ENCODE data around the gene RTCA. TPM values are rescaled to one million over a fixed set of nuclear protein-coding genes. Genes with fewer than 3 reads are reported as not detected.
"Not testable (repeated sequence)": the region's sequence is repeated elsewhere in the genome, so short reads cannot be mapped to it uniquely, and the experiment has no call there.

Gene RTCA
- total and polyA plus RNA-seq, 4 donors, result 28.8 to 46.4 (median 45.0) TPM

DNA sequence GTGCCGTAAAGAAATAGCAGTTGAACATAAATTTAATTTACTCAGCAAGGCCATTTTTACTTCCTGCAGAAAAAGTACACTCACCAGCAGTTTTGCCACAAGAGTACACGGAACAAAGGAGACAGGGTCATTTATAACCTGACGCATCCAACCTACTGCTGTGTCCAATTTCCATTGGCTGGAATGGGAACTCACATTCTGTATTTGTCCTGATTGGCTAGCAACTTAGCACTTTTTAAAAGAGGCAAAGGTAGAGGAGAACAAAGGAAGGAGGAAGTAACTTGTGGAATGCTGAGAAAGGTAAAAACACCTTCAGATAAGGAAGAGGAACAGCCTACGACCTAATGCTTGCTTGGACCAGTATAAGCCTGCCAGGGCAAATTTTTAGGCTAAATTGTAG, 32.5 kb upstream of the RTCA start:
- H3K27ac ChIP-seq (ENCODE audit: low read depth, low read length); DNase-seq (ENCODE audit: low read depth in 4 of 6, low spot score in 6 of 6); H3K9me3 ChIP-seq (ENCODE audit: control insufficient read depth, insufficient read depth, low read length); H3K4me3 ChIP-seq (ENCODE audit: low read depth, low read length); H3K27me3 ChIP-seq (ENCODE audit: control insufficient read depth, insufficient read depth, low read length); H3K4me1 ChIP-seq (ENCODE audit: control insufficient read depth, insufficient read depth, low read length): not testable (repeated sequence)
- 50% methylated on average over 1 of the region's 4 CpGs for WGBS (ENCODE audit: insufficient coverage)
- H3K36me3 ChIP-seq (ENCODE audit: control insufficient read depth, insufficient read depth, low read length), result peaks cover 15% of the 10 kb centered on the region

DNA sequence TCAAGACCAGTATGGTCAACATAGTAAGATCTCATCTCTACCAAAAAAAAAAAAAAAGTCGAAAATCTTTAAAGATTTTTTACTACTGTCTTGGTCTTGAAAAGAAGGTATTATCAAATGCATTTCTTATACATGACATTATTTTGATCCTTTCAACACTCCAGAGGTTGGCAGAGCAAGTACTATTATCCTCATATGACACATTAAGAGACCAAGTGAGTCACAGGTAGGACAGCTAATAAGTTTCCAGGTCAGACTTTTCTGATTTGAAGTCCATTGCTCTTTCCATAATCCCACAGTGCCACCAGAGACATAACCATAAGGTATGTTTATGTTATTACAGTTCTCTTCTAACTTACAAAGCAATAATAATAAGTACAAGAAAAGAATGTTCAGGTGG, 31.6 kb upstream of the RTCA start:
- Histone ChIP-seq H3K36me3 (ENCODE audit: control insufficient read depth, insufficient read depth, low read length) (peaks cover 10% of the 10 kb centered on the region), H3K9me3 (ENCODE audit: control insufficient read depth, insufficient read depth, low read length) (no peaks in the 10 kb centered on the region)
- no CpG with 5 or more reads among the region's 1 CpG for WGBS (ENCODE audit: insufficient coverage)

DNA sequence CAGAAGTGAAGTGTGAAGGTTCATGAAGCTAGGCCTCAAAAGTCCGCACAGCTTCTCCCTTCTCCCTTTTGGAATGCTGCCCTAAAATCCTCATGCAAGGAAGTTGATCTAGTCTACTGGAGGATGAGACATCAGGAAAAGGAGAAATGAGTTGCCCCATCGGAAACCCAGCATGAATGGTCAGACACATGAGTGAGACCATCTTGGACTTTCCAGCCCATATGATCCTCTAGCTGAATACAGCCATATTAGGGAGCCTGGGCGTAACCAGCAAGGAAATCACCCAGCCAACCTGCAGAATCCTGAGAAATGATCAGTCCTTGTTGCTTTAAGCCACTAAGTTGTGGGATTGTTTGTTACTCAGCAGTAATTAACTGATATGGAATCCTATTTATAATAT, 28.9 kb upstream of the RTCA start:
- Histone ChIP-seq H3K9me3 (ENCODE audit: control insufficient read depth, insufficient read depth, low read length) (no peaks in the 10 kb centered on the region), H3K4me3 (ENCODE audit: low read depth, low read length) (no peak overlapping the region), H3K27me3 (ENCODE audit: control insufficient read depth, insufficient read depth, low read length) (no peaks in the 10 kb centered on the region), H3K4me1 (ENCODE audit: control insufficient read depth, insufficient read depth, low read length) (no peaks in the 10 kb centered on the region), H3K36me3 (ENCODE audit: control insufficient read depth, insufficient read depth, low read length) (peaks cover 14% of the 10 kb centered on the region), H3K27ac (ENCODE audit: low read depth, low read length) (no peak overlapping the region)
- no CpG with 5 or more reads among the region's 3 CpGs for WGBS (ENCODE audit: insufficient coverage)
- no peak for DNase-seq (ENCODE audit: low read depth in 4 of 6, low spot score in 6 of 6)

More for the DNA sequence above, 31.6 kb upstream of the RTCA start:
- no peak overlapping the region for H3K27ac ChIP-seq (ENCODE audit: low read depth, low read length)
- no peak for DNase-seq (ENCODE audit: low read depth in 4 of 6, low spot score in 6 of 6)
- no peaks in the 10 kb centered on the region for H3K27me3 ChIP-seq (ENCODE audit: control insufficient read depth, insufficient read depth, low read length)
- H3K4me1 ChIP-seq (ENCODE audit: control insufficient read depth, insufficient read depth, low read length), result no peaks in the 10 kb centered on the region
- H3K4me3 ChIP-seq (ENCODE audit: low read depth, low read length), result no peak overlapping the region

DNA sequence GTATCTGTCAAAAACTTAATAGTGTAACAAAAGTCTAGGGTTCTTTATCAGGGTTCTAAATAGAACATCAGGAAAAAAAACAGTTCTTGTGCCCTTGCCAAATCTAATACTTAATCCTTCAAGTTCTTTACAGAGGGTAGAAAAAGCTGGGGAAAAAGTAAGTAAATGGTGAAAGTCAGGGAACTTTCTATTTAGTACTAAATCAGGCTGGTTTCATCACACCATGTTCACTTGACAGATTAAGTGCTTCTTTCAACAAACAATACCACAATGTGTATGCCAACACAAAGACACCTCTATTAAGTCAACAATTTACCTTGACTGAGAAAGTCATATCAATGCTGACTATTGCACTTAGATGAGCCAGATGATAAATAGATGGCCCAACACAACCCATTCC, 26.1 kb upstream of the RTCA start:
- Histone ChIP-seq H3K4me1 (ENCODE audit: control insufficient read depth, insufficient read depth, low read length) (no peaks in the 10 kb centered on the region), H3K27ac (ENCODE audit: low read depth, low read length) (no peak overlapping the region)
- DNase-seq (ENCODE audit: low read depth in 4 of 6, low spot score in 6 of 6), result peak in 1 of 6 donors; percentile 3

DNA sequence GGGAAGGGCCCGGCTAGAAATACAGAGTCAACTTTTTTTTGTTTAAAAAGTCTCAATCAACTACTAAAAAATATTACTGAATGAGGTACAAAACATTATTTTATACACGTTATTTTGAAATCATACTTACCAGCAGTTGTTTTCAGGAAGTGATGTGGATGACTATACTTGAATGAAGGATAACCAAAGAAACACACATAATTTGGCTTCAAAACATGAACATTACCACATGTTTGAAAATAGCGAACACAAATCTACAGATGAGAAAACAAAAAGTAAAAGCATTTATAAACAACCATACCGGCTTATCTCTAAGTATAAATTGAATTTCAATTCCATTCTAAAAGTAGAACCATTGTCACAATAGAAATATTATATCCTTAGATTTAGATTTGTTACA, 25.4 kb upstream of the RTCA start:
- Histone ChIP-seq H3K27me3 (ENCODE audit: control insufficient read depth, insufficient read depth, low read length) (no peaks in the 10 kb centered on the region), H3K36me3 (ENCODE audit: control insufficient read depth, insufficient read depth, low read length) (peaks cover 12% of the 10 kb centered on the region), H3K9me3 (ENCODE audit: control insufficient read depth, insufficient read depth, low read length) (no peaks in the 10 kb centered on the region), H3K4me1 (ENCODE audit: control insufficient read depth, insufficient read depth, low read length) (no peaks in the 10 kb centered on the region), H3K27ac (ENCODE audit: low read depth, low read length) (no peak overlapping the region), H3K4me3 (ENCODE audit: low read depth, low read length) (no peak overlapping the region)
- no CpG with 5 or more reads among the region's 4 CpGs for WGBS (ENCODE audit: insufficient coverage)
- DNase-seq (ENCODE audit: low read depth in 4 of 6, low spot score in 6 of 6), result no peak

More for the DNA sequence above, 26.1 kb upstream of the RTCA start:
- H3K4me3 ChIP-seq (ENCODE audit: low read depth, low read length), result no peak overlapping the region
- H3K9me3 ChIP-seq (ENCODE audit: control insufficient read depth, insufficient read depth, low read length), result no peaks in the 10 kb centered on the region
- H3K27me3 ChIP-seq (ENCODE audit: control insufficient read depth, insufficient read depth, low read length), result no peaks in the 10 kb centered on the region
- peaks cover 12% of the 10 kb centered on the region for H3K36me3 ChIP-seq (ENCODE audit: control insufficient read depth, insufficient read depth, low read length)

DNA sequence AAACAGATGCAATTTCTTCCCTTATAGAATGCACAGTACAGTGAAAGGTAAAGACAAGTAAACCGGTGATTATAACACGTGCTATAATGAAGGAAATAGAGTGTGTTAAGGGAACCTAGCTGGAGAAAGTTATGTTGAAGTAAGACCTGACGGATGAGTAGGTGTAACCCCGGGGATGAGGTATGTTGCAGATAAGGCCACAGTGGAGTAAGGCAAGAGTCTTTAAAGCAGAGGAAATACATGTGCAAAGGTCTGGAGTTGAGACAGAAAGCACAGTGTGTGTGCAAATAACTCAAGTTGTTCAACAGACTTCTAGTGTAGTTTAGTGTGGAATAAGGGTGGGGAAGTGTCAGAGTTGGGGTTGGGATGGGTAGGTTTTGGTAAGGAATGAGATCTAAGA, 19.3 kb upstream of the RTCA start:
- no peaks in the 10 kb centered on the region for H3K9me3 ChIP-seq (ENCODE audit: control insufficient read depth, insufficient read depth, low read length)
- DNase-seq (ENCODE audit: low read depth in 4 of 6, low spot score in 6 of 6), result no peak
- H3K4me3 ChIP-seq (ENCODE audit: low read depth, low read length), result no peak overlapping the region
- no peak overlapping the region for H3K27ac ChIP-seq (ENCODE audit: low read depth, low read length)
- WGBS (ENCODE audit: insufficient coverage), result 95% methylated on average over 4 of the region's 4 CpGs
- peaks cover 3% of the 10 kb centered on the region for H3K4me1 ChIP-seq (ENCODE audit: control insufficient read depth, insufficient read depth, low read length)
- peaks cover under 1% of the 10 kb centered on the region for H3K36me3 ChIP-seq (ENCODE audit: control insufficient read depth, insufficient read depth, low read length)
- no peaks in the 10 kb centered on the region for H3K27me3 ChIP-seq (ENCODE audit: control insufficient read depth, insufficient read depth, low read length)

DNA sequence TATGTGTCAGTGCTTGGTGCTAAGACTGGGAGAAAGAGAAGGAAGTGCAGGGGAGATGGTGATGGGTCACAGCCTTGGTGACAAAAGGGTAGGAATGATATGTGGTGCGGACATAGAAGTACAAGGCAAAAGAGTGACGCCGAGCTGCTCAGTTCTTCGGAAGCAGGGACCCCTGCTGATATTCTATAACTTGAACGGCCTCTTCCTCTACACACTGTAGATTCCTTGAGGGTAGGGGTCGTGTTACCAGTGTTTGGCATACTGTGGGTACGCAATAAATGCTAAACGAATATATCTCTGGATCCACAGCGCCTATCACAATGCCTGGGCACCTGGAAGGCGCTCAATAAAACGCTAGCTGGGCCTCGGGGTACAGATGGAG, 16.9 kb upstream of the RTCA start:
- DNase-seq (ENCODE audit: low read depth in 4 of 6, low spot score in 6 of 6), result no peak
- Histone ChIP-seq H3K4me3 (ENCODE audit: low read depth, low read length) (peak overlapping the region; percentile 74), H3K36me3 (ENCODE audit: control insufficient read depth, insufficient read depth, low read length) (no peaks in the 10 kb centered on the region), H3K9me3 (ENCODE audit: control insufficient read depth, insufficient read depth, low read length) (no peaks in the 10 kb centered on the region), H3K4me1 (ENCODE audit: control insufficient read depth, insufficient read depth, low read length) (peaks cover 3% of the 10 kb centered on the region), H3K27me3 (ENCODE audit: control insufficient read depth, insufficient read depth, low read length) (no peaks in the 10 kb centered on the region), H3K27ac (ENCODE audit: low read depth, low read length) (peak overlapping the region; percentile 77)
- 0% methylated on average over 8 of the region's 12 CpGs for WGBS (ENCODE audit: insufficient coverage)

DNA sequence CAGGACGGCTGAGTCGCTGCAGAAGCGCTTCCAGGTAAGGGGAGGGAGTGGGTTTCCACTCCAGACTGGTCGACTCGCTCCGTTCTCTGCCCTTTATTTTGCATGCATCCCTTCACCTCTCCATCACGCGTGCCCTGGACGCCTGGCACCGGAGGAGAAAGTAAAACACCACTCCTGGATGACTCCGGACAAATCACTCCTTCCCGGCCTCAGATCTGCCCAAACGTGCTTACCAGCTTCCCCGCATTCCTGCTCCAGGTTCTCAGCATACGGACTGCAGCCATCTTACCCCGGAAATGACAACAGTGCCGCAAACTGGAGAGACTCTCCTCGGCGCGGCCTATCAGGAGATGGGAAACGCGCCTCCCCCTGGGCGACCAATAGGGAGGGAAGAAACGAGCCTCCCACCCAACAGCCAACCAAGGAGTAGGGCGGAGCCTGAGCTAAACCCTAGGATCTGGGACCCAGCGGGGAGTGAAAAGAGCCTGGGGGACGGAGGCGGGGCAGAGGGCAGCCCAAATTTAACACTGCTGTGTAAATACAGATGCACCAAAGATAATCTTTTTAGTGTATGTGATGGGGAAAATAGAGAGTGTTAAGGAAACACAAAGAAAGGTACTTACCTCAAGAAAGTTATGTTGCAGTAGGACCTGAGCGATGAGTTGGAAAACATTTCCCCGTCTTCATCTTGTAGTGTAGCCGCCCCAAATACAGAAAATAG, 16.3 kb upstream of the RTCA start, which contains the start of gene DBT:
DBT (minus strand) TSS at position 298 of the 721 bp plus-strand sequence; CDS start at position 284, 14 bp downstream.
- Histone ChIP-seq H3K9me3 (ENCODE audit: control insufficient read depth, insufficient read depth, low read length) (no peaks in the 10 kb centered on the region), H3K27me3 (ENCODE audit: control insufficient read depth, insufficient read depth, low read length) (no peaks in the 10 kb centered on the region), H3K27ac (ENCODE audit: low read depth, low read length) (peak within 1 kb of the TSS; percentile 77), H3K4me1 (ENCODE audit: control insufficient read depth, insufficient read depth, low read length) (peaks cover 3% of the 10 kb centered on the region), H3K36me3 (ENCODE audit: control insufficient read depth, insufficient read depth, low read length) (no peaks in the 10 kb centered on the region), H3K4me3 (ENCODE audit: low read depth, low read length) (peak within 1 kb of the TSS; percentile 74)
- 0% methylated on average over 23 of the region's 31 CpGs for WGBS (ENCODE audit: insufficient coverage)
- peak; percentile 90 to 99 (median 94) for DNase-seq (ENCODE audit: low read depth in 4 of 6, low spot score in 6 of 6)

DNA sequence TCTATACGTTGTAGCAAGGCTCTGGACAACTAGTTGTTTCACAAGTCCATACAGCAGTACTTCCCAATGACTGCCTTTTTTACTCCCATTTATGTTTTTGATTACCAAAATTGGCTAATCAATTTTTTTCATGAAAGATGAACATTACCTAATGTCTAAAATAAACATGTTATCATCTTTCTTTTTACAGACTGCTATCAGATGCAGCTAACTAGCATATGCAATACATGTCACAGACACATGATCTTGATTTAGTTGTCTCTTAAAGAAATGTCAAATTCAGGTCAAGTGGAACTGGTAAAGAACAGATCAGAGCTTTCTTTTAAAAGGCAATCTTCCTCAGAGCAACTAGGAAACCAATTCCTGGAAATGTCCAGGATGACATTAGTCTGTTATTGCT, 15.8 kb upstream of the RTCA start:
- DNase-seq (ENCODE audit: low read depth in 4 of 6, low spot score in 6 of 6), result peak in 1 of 6 donors; percentile 9
- H3K4me1 ChIP-seq (ENCODE audit: control insufficient read depth, insufficient read depth, low read length), result peaks cover 3% of the 10 kb centered on the region
- H3K9me3 ChIP-seq (ENCODE audit: control insufficient read depth, insufficient read depth, low read length), result no peaks in the 10 kb centered on the region
- peak overlapping the region; percentile 74 for H3K4me3 ChIP-seq (ENCODE audit: low read depth, low read length)
- H3K27me3 ChIP-seq (ENCODE audit: control insufficient read depth, insufficient read depth, low read length), result no peaks in the 10 kb centered on the region
- H3K27ac ChIP-seq (ENCODE audit: low read depth, low read length), result peak overlapping the region; percentile 77
- WGBS (ENCODE audit: insufficient coverage), result no CpG with 5 or more reads among the region's 1 CpG
- no peaks in the 10 kb centered on the region for H3K36me3 ChIP-seq (ENCODE audit: control insufficient read depth, insufficient read depth, low read length)

DNA sequence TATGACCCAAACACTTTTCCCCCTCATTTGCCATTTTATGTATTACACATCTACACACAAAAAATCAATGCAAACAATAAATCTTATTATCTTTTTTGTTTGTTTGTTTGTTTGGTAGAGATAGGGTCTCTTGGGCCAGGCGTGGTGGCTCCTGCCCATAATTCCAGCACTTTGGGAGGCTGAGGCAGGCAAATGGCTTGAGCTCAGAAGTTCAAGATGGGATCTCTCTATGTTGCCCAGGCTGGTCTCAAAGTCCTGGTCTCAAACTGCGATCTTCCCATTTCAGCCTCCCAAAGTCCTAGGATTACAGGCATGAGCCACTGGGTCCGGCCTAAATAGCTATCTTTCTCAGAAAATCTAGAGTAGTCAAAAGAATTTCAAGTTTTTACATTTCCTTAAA, 15.2 kb upstream of the RTCA start:
- Histone ChIP-seq H3K9me3 (ENCODE audit: control insufficient read depth, insufficient read depth, low read length) (no peaks in the 10 kb centered on the region), H3K4me1 (ENCODE audit: control insufficient read depth, insufficient read depth, low read length) (peaks cover 3% of the 10 kb centered on the region), H3K36me3 (ENCODE audit: control insufficient read depth, insufficient read depth, low read length) (no peaks in the 10 kb centered on the region), H3K4me3 (ENCODE audit: low read depth, low read length) (no peak overlapping the region), H3K27ac (ENCODE audit: low read depth, low read length) (no peak overlapping the region), H3K27me3 (ENCODE audit: control insufficient read depth, insufficient read depth, low read length) (no peaks in the 10 kb centered on the region)
- DNase-seq (ENCODE audit: low read depth in 4 of 6, low spot score in 6 of 6), result no peak
- WGBS (ENCODE audit: insufficient coverage), result no CpG with 5 or more reads among the region's 3 CpGs
